Duodenal mucosa (tissue), 2 donors: ENCODE results near the gene TTLL4.

ENCODE experiments used
- H3K27ac ChIP-seq: one replicate; pipeline ENCODE4 v1.7.0; 2013; ENCODE audit warnings: low read depth, low read length
- H3K27me3 ChIP-seq, 2 donors: one replicate each; pipeline ENCODE4 v1.7.0; 2013; ENCODE audit warnings: low read length in 2 of 2, control low read depth in 1 of 2; ENCODE audit not compliant: insufficient read depth in 2 of 2, control insufficient read depth in 1 of 2
- H3K36me3 ChIP-seq, 2 donors: one replicate each; pipeline ENCODE4 v1.7.0; 2013; ENCODE audit warnings: low read length in 2 of 2, control low read depth in 1 of 2; ENCODE audit not compliant: insufficient read depth in 2 of 2, control insufficient read depth in 1 of 2
- H3K4me1 ChIP-seq, 2 donors: one replicate each; pipeline ENCODE4 v1.7.0; 2013; ENCODE audit warnings: low read length in 2 of 2, control low read depth in 1 of 2; ENCODE audit not compliant: insufficient read depth in 2 of 2, control insufficient read depth in 1 of 2
- H3K4me3 ChIP-seq, 2 donors: one replicate each; pipeline ENCODE4 v1.7.0; 2013; ENCODE audit warnings: low read length in 2 of 2, low read depth in 1 of 2
- H3K9ac ChIP-seq, 2 donors: one replicate each; pipeline ENCODE4 v1.7.0; 2013; ENCODE audit warnings: low read length in 2 of 2, low read depth in 1 of 2
- H3K9me3 ChIP-seq, 2 donors: one replicate each; pipeline ENCODE4 v1.7.0; 2013; ENCODE audit warnings: low read length in 2 of 2, control low read depth in 1 of 2; ENCODE audit not compliant: control insufficient read depth in 1 of 2

Gene TTLL4, protein sequence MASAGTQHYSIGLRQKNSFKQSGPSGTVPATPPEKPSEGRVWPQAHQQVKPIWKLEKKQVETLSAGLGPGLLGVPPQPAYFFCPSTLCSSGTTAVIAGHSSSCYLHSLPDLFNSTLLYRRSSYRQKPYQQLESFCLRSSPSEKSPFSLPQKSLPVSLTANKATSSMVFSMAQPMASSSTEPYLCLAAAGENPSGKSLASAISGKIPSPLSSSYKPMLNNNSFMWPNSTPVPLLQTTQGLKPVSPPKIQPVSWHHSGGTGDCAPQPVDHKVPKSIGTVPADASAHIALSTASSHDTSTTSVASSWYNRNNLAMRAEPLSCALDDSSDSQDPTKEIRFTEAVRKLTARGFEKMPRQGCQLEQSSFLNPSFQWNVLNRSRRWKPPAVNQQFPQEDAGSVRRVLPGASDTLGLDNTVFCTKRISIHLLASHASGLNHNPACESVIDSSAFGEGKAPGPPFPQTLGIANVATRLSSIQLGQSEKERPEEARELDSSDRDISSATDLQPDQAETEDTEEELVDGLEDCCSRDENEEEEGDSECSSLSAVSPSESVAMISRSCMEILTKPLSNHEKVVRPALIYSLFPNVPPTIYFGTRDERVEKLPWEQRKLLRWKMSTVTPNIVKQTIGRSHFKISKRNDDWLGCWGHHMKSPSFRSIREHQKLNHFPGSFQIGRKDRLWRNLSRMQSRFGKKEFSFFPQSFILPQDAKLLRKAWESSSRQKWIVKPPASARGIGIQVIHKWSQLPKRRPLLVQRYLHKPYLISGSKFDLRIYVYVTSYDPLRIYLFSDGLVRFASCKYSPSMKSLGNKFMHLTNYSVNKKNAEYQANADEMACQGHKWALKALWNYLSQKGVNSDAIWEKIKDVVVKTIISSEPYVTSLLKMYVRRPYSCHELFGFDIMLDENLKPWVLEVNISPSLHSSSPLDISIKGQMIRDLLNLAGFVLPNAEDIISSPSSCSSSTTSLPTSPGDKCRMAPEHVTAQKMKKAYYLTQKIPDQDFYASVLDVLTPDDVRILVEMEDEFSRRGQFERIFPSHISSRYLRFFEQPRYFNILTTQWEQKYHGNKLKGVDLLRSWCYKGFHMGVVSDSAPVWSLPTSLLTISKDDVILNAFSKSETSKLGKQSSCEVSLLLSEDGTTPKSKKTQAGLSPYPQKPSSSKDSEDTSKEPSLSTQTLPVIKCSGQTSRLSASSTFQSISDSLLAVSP

GRCh38 chr2:218710687-218711549 lies at the start of gene TTLL4:
Gene TTLL4, plus strand, starts transcription at chr2:218710835. Its CDS starts 26,842 bp downstream, at chr2:218737677.
- peak within 1 kb of the TSS; percentile 86 to 90 for H3K4me3 ChIP-seq
- H3K4me1 ChIP-seq, result peaks cover 9 to 16% of the 10 kb centered on the region in 2 donors
- no peaks in the 10 kb centered on the region for H3K9me3 ChIP-seq
- peak within 1 kb of the TSS; percentile 73 to 77 for H3K9ac ChIP-seq
- peaks cover 0 to 2% of the 10 kb centered on the region in 2 donors for H3K36me3 ChIP-seq
- H3K27me3 ChIP-seq, result no peaks in the 10 kb centered on the region
- peak within 1 kb of the TSS; percentile 89 for H3K27ac ChIP-seq

DNA sequence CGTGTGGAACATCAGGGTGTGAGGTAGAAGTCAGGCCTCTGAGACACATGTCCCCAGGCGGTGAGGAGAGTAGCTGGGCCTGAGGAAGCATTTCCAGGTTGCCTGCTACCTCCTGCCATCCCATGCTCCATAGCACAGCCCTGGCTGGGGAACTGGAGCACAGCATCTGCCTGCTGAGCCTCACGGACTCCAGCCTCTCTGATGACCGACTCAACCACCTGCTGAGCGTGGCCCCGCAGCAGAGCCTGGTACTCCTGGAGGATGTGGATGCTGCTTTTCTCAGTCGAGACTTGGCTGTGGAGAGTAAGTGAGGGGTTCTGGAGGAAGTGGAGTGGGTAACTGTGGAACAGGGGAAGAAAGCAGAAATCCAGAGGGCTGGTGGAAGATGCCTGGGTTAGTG lies 48.3 kb upstream of the TTLL4 start:
- H3K27ac ChIP-seq, result no peak overlapping the region
- H3K9ac ChIP-seq, result no peak overlapping the region
- H3K4me3 ChIP-seq, result no peak overlapping the region
- no peaks in the 10 kb centered on the region for H3K27me3 ChIP-seq
- H3K36me3 ChIP-seq, result peaks cover 23 to 48% of the 10 kb centered on the region in 2 donors
- H3K9me3 ChIP-seq, result no peaks in the 10 kb centered on the region
- H3K4me1 ChIP-seq, result peaks cover 7 to 8% of the 10 kb centered on the region in 2 donors

GRCh38 chr2:218662827-218663226 lies 47.8 kb upstream of the TTLL4 start:
- peaks cover 7 to 8% of the 10 kb centered on the region in 2 donors for H3K4me1 ChIP-seq
- peaks cover 26 to 53% of the 10 kb centered on the region in 2 donors for H3K36me3 ChIP-seq
- H3K27me3 ChIP-seq, result no peaks in the 10 kb centered on the region
- H3K27ac ChIP-seq, result no peak overlapping the region
- H3K9ac ChIP-seq, result no peak overlapping the region
- H3K4me3 ChIP-seq, result no peak overlapping the region
- H3K9me3 ChIP-seq, result no peaks in the 10 kb centered on the region

DNA sequence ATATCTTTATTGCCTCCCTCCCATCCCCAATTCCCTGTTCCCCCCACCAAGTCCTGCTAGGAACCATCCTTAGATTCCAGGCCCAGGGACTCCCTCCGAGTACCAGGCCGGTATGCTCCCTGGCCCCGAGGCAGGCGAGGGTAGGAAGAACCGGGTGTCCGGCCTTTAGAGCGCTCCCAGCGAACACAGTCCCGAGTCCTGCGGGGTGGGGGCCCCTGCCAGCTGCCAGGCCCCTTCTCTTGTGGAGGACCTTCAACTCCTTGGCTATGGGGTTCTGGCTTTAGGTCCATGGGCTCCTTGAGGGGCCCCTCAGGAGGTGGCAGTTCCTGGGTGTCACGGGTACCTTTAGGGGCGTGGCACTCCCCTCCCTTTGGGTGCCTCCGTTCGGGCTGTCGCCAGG lies 46.7 kb upstream of the TTLL4 start:
- Histone ChIP-seq H3K9ac (no peak overlapping the region), H3K27ac (no peak overlapping the region), H3K36me3 (peaks cover 29 to 62% of the 10 kb centered on the region in 2 donors), H3K27me3 (no peaks in the 10 kb centered on the region), H3K9me3 (no peaks in the 10 kb centered on the region), H3K4me3 (no peak overlapping the region), H3K4me1 (peaks cover 7 to 8% of the 10 kb centered on the region in 2 donors)

DNA sequence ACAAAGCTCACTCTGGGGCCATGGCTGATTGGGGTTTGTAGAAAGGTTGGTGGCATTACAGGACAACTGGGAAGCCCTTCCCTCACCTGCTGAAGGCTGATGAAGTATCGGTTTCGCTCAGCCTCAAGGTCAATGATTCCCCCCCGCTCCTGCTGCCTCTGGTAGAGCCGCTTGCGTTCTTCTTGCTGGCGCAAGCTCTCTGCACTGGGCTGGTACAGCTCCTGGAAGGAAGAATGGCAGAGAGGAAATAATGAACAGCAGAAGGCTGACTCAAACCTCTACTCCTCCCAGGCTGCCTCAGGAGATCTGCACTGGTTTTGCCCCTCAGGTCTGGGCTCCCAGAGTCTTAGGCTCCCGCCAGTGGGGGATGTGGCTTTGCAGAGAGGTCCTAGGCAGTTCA lies 46.0 kb upstream of the TTLL4 start:
- Histone ChIP-seq H3K9me3 (no peaks in the 10 kb centered on the region), H3K4me1 (peaks cover 7 to 8% of the 10 kb centered on the region in 2 donors), H3K9ac (no peak overlapping the region), H3K4me3 (no peak overlapping the region), H3K36me3 (peaks cover 29 to 62% of the 10 kb centered on the region in 2 donors), H3K27me3 (no peaks in the 10 kb centered on the region), H3K27ac (no peak overlapping the region)

DNA sequence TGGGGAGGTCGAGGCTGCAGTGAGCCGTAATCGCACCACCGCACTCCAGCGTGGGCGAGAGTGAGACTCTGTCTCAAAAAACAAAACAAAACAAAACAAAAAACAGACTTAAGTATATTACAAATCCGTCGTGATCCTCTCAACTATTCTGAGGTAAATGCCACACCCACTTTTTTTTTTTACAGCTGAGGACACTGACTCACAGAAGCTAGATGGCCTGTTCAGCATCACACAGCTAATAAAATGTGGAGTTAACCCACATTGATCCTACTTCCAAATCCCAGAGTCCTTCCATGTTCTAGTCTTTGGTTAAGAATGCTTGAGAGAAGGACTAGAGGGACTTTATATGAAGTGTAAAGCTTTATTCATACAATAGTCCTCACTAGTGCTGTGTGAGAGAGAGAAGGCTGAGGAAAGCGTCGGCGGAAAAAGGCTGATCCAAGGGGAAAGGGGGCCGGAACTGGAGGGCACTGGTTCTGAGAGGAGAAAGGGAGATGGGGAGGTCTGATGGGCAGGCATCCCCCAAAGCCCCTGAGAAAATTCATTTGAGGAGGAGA lies 39.5 kb upstream of the TTLL4 start:
- H3K27me3 ChIP-seq, result no peaks in the 10 kb centered on the region
- peaks cover 6 to 15% of the 10 kb centered on the region in 2 donors for H3K4me1 ChIP-seq
- peak overlapping the region; percentile 90 to 98 for H3K4me3 ChIP-seq
- peaks cover 6 to 25% of the 10 kb centered on the region in 2 donors for H3K36me3 ChIP-seq
- H3K27ac ChIP-seq, result no peak overlapping the region
- peak overlapping the region; percentile 74 to 83 for H3K9ac ChIP-seq
- H3K9me3 ChIP-seq, result no peaks in the 10 kb centered on the region

DNA sequence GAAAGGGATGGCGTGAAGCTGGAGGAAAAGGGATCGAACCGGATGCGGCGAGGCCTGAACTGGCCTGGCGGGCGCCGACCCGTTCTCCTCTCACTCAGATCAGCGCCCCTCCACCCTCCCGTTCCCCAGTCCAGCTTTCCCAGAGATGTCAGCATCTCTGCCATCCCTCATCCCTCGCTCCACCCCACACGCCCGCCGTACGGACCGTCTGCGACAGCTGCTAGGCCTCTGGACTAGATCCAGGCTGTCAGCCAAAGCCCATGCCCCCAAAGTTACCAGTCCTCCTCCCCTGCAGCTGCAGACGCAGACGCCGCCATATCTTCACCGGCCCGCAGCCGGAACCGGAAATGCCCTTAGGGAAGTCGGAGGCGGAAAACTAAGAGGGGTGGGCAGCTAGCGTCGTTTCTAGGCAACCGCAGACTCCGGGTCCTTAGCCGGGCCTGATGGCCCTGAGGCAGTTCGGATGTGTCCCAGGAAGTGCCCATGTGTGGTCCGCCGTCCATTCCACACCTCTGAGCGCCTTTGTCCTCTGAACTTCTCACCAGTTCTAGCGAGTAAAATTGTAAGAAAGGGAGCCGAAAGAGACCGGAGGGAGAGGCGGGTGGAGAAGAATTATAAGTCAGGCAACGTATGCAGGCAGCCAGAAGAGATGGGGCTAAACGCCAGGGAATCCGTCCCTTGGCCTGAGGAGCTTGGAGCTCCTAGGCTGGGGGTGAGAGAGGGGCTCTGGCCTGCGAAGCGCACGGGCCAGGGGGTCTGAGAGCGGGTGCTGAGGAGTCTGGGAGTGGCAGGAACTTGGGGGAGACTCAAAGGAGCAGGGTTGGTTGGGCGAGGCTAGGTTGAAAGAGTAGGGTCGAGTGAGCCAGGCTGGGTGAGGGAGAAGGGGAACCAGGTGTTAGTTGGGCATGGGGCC lies 38.7 kb upstream of the TTLL4 start, which contains the start of the genes RNF25 and STK36:
TSS of gene RNF25 (minus strand) at position 349 of the 913 bp plus-strand sequence. CDS start at position 317, 32 bp downstream.
TSS of gene STK36 (plus strand) at position 433 of the 913 bp plus-strand sequence. CDS start 744 bp downstream, outside the sequence.
- H3K9ac ChIP-seq, result peak within 1 kb of the TSS; percentile 74 to 83
- no peaks in the 10 kb centered on the region for H3K27me3 ChIP-seq
- H3K27ac ChIP-seq, result peak within 1 kb of the TSS; percentile 61
- H3K36me3 ChIP-seq, result peaks cover 6 to 20% of the 10 kb centered on the region in 2 donors
- peaks cover 6 to 15% of the 10 kb centered on the region in 2 donors for H3K4me1 ChIP-seq
- H3K9me3 ChIP-seq, result no peaks in the 10 kb centered on the region
- H3K4me3 ChIP-seq, result peak within 1 kb of the TSS; percentile 90 to 98

- Histone ChIP-seq H3K36me3 (peaks cover 0 to 24% of the 10 kb centered on the region in 2 donors), H3K27ac (no peak overlapping the region), H3K4me3 (no peak overlapping the region)
Measured at GRCh38 chr2:218679119-218679518, 31.5 kb upstream of the TTLL4 start.

More at GRCh38 chr2:218679119-218679518, 31.5 kb upstream of the TTLL4 start:
- Histone ChIP-seq H3K27me3 (no peaks in the 10 kb centered on the region), H3K4me1 (no peaks in the 10 kb centered on the region), H3K9me3 (no peaks in the 10 kb centered on the region), H3K9ac (no peak overlapping the region)
